DND-41 (cell line): ENCODE measurements around the gene KRT9.

Source experiments
- ATAC-seq: fragments of 200-7000 bp; cut with Tn5 transposase; 3 replicates; pipeline ENCODE4 v1.9.1; 2021; ENCODE audit warnings: low read depth; ENCODE audit not compliant: insufficient read depth
- DNase-seq: peaks from one replicate; pipeline ENCODE4 v3.0.0-alpha.2; 2020
- H2AFZ ChIP-seq: 2 replicates; pipeline ENCODE4 v1.6.0; 2012; ENCODE audit warnings: low read depth, low read length
- H3K27ac ChIP-seq: 2 replicates; pipeline ENCODE4 v1.5.1; 2012; ENCODE audit warnings: low read length, inconsistent platforms
- H3K27me3 ChIP-seq: fragments of 200-600 bp; sonication (generic); 2 replicates; pipeline ENCODE4 v1.6.0; 2012; ENCODE audit warnings: low read length, mild to moderate bottlenecking, inconsistent platforms; ENCODE audit not compliant: insufficient read depth, poor library complexity
- H3K36me3 ChIP-seq: 2 replicates; pipeline ENCODE4 v1.5.1; 2012; ENCODE audit warnings: low read length, inconsistent platforms; ENCODE audit not compliant: insufficient read depth
- H3K4me1 ChIP-seq: 2 replicates; pipeline ENCODE4 v1.5.1; 2012; ENCODE audit warnings: mild to moderate bottlenecking, low read length; ENCODE audit not compliant: insufficient read depth
- H3K4me2 ChIP-seq: 2 replicates; pipeline ENCODE4 v1.6.0; 2012; ENCODE audit warnings: mild to moderate bottlenecking, moderate library complexity, low read length, inconsistent platforms; ENCODE audit not compliant: insufficient read depth
- H3K4me3 ChIP-seq, 2 experiments: fragments of 200-600 bp in 1 of 2; shearing (Covaris generic) in 1 of 2; 2 replicates each; pipeline ENCODE4 v1.5.1; 2012 to 2016; ENCODE audit warnings: inconsistent platforms in 2 of 2, low read length in 2 of 2, mild to moderate bottlenecking in 2 of 2, low read depth in 1 of 2, moderate library complexity in 1 of 2
- H3K79me2 ChIP-seq: 2 replicates; pipeline ENCODE4 v1.6.0; 2012; ENCODE audit warnings: low read length, inconsistent platforms; ENCODE audit not compliant: insufficient read depth
- H3K9ac ChIP-seq: 2 replicates; pipeline ENCODE4 v1.6.0; 2012; ENCODE audit warnings: low read depth, mild to moderate bottlenecking, inconsistent platforms, low read length, moderate library complexity
- H3K9me3 ChIP-seq: 2 replicates; pipeline ENCODE4 v1.5.1; 2012; ENCODE audit warnings: low read length, moderate library complexity, mild to moderate bottlenecking, inconsistent platforms; ENCODE audit not compliant: insufficient read depth, severe bottlenecking
- H4K20me1 ChIP-seq: 2 replicates; pipeline ENCODE4 v1.6.0; 2012; ENCODE audit warnings: low read length; ENCODE audit not compliant: insufficient read depth
- CTCF ChIP-seq: IDR thresholded peaks from 2 replicates; pipeline ENCODE4 v1.5.1; 2012; ENCODE audit warnings: borderline replicate concordance, low read length, moderate library complexity, mild to moderate bottlenecking; ENCODE audit not compliant: poor library complexity, severe bottlenecking; ENCODE audit errors: extremely low read depth
- EZH2 ChIP-seq: IDR thresholded peaks from 3 replicates; pipeline ENCODE4 v1.6.1; 2012; ENCODE audit warnings: borderline replicate concordance, low read depth, mild to moderate bottlenecking, moderate library complexity, low read length, inconsistent platforms; ENCODE audit not compliant: severe bottlenecking

Gene KRT9

GRCh38 chr17:41529491-41529915 is 42.4 kb downstream of the KRT9 start:
- Histone ChIP-seq H3K36me3 (no peaks in the 10 kb centered on the region), H3K9me3 (no peaks in the 10 kb centered on the region), H3K27ac (no peak overlapping the region), H3K4me3 (no peak overlapping the region), H3K9ac (no peak overlapping the region), H2AFZ (no peak overlapping the region), H3K4me2 (no peak overlapping the region), H3K79me2 (no peaks in the 10 kb centered on the region), H4K20me1 (no peaks in the 10 kb centered on the region; the same call in none of the 2 replicates), H3K27me3 (peaks cover 26% of the 10 kb centered on the region), H3K4me1 (no peaks in the 10 kb centered on the region)
- TF ChIP-seq CTCF (no peak), EZH2 (no peak)
- DNase-seq (no peak), ATAC-seq (no peak)

GRCh38 chr17:41528959-41529353 is 42.9 kb downstream of the KRT9 start:
- H3K36me3 ChIP-seq = no peaks in the 10 kb centered on the region
- no peaks in the 10 kb centered on the region for H3K79me2 ChIP-seq
- ATAC-seq = no peak
- no peaks in the 10 kb centered on the region for H3K9me3 ChIP-seq
- no peaks in the 10 kb centered on the region for H3K4me1 ChIP-seq
- H3K27me3 ChIP-seq = peaks cover 26% of the 10 kb centered on the region
- H3K9ac ChIP-seq = no peak overlapping the region
- no peaks in the 10 kb centered on the region; the same call in none of the 2 replicates for H4K20me1 ChIP-seq
- no peak for TF ChIP-seq EZH2
- DNase-seq = no peak
- H2AFZ ChIP-seq = no peak overlapping the region
- no peak overlapping the region for H3K4me2 ChIP-seq
- no peak overlapping the region for H3K27ac ChIP-seq
- no peak overlapping the region for H3K4me3 ChIP-seq

GRCh38 chr17:41527063-41528023 is 44.5 kb downstream of the KRT9 start:
- no peak overlapping the region for H2AFZ ChIP-seq

More at GRCh38 chr17:41527063-41528023, 44.5 kb downstream of the KRT9 start:
- Histone ChIP-seq H4K20me1 (no peaks in the 10 kb centered on the region; the same call in none of the 2 replicates), H3K9me3 (no peaks in the 10 kb centered on the region), H3K4me3 (no peak overlapping the region), H3K4me1 (no peaks in the 10 kb centered on the region), H3K27me3 (peaks cover 22% of the 10 kb centered on the region), H3K4me2 (no peak overlapping the region), H3K36me3 (no peaks in the 10 kb centered on the region), H3K9ac (no peak overlapping the region), H3K79me2 (no peaks in the 10 kb centered on the region), H3K27ac (no peak overlapping the region)
- no peak for ATAC-seq
- DNase-seq = no peak
- TF ChIP-seq EZH2 (no peak), CTCF (no peak)
